Choroid plexus epithelial cell (primary cell): ENCODE measurements around the gene JSRP1.
A peak's percentile ranks its signal among the peaks of the same experiment; 100 is the strongest.

ENCODE experiments used
- DNase-seq: peaks from one replicate; pipeline ENCODE4 v3.0.0-alpha.2; 2010; ENCODE audit warnings: low read depth
- H3K4me3 ChIP-seq: 2 replicates; pipeline ENCODE4 v1.5.1; 2011; ENCODE audit warnings: low read depth, mild to moderate bottlenecking, control low read depth, low read length, moderate library complexity
- TF ChIP-seq, protein P1 (sequence below): conservative IDR thresholded peaks from 2 replicates; pipeline ENCODE4 v1.5.1; 2011; ENCODE audit warnings: low read depth, mild to moderate bottlenecking, control low read depth, inconsistent platforms, low read length, moderate library complexity

JSRP1 gene

DNA sequence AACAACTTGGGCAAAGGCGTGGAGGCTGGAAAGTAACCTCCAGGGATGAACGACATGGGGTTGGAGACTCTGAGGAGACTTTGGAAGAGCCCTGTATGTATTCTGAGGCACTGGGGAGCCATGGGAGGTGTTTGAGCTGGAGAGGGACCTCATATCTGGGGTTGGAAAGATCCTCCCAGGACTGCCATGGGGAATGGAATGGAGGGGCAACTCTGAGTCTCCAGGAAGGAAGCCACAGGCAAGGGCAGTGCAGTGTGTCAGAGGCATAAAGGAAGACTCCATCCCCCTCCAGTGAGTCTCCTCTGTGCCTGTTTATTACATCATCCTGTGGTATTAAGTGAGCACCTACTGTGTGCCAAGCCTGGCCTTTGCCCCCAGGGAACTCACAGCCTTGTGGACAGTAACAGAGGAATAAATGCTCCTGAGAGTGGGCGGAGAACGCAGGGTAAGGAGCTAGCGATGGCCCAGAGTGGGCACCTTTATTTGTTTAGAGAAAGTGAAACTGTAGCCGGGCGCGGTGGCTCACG, 18.0 kb upstream of the JSRP1 start:
- H3K4me3 ChIP-seq: no peak overlapping the region
- TF ChIP-seq, protein P1, sequence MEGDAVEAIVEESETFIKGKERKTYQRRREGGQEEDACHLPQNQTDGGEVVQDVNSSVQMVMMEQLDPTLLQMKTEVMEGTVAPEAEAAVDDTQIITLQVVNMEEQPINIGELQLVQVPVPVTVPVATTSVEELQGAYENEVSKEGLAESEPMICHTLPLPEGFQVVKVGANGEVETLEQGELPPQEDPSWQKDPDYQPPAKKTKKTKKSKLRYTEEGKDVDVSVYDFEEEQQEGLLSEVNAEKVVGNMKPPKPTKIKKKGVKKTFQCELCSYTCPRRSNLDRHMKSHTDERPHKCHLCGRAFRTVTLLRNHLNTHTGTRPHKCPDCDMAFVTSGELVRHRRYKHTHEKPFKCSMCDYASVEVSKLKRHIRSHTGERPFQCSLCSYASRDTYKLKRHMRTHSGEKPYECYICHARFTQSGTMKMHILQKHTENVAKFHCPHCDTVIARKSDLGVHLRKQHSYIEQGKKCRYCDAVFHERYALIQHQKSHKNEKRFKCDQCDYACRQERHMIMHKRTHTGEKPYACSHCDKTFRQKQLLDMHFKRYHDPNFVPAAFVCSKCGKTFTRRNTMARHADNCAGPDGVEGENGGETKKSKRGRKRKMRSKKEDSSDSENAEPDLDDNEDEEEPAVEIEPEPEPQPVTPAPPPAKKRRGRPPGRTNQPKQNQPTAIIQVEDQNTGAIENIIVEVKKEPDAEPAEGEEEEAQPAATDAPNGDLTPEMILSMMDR: no peak
- no peak for DNase-seq

DNA sequence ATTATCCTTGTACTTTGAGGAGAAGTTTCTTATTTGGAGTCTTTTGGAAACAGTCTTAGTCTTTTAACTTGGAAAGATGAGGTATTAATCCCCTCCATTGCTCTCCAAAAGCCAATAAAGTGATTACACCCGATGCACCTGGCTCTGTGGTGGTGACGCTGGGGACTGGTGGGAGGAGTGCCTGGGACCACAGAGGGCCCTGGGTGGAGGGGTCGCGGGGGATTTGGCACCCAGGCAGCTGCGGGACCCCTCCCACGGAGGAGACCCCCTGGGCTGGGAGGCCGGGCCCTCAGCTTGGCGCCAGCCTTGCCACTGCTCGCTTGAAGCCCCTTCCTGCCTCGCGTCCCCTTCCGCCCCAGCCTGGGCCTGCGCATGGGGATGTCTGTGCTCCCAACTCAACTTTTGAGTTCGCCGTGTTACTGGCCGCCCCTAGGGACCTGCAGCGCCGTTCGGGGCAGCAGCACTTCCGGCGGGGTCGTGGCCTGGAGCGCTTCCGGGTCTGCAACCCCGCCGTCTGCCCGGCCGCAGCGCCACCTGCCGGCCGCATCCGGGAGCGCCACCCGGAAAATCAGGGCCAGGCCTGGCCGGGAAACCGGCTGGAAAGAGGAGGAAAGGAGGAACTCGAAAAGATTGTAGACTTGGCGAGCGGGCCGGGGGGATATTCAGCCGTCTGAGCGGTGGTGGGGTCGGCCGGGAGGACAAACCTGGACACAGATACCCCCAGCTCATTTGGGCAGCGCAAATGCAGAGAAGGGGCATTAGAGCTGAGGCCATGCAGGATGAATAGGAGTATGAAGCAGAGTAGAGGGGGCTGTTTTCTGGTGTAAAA, 17.4 kb upstream of the JSRP1 start:
- peak overlapping the region; percentile 43 for H3K4me3 ChIP-seq
- TF ChIP-seq, protein P1: peak; percentile 64
- DNase-seq: peak; percentile 65

DNA sequence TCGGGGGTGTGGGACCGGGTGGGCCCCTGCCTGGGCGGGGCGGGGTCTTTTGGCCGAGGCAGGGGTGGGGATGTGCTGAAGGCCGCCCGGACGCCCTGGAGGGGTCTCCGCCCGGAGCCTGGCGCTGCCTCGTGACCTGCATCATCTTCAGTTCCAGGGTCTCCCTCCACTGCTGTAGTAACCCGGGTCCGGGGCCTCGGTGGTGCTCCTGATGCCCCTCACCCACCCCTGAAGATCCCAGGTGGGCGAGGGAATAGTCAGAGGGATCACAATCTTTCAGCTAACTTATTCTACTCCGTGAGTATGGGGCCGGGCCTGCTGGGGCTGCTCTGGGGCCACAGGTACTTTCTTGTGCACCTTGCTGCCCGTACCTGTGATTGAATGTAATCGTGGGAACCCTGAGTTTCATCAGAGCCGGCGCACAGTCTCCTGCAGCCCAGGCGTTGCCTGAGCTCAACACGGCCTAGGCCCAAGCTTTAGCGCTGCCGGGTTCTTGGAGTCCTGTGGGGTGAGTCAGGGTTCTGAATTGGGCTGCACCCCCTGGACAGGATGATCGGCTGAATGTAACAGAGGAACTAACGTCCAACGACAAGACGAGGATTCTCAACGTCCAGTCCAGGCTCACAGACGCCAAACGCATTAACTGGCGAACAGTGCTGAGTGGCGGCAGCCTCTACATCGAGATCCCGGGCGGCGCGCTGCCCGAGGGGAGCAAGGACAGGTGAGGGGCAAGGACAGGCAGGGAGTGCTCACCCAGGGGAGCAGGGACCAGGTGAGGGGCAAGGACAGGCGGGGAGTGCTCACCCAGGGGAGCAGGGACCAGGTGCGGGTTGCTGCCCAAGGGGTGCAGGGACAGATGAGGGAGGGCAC, 15.3 kb upstream of the JSRP1 start:
- DNase-seq: peak; percentile 58
- H3K4me3 ChIP-seq: peak overlapping the region; percentile 98
- TF ChIP-seq, protein P1: no peak

DNA sequence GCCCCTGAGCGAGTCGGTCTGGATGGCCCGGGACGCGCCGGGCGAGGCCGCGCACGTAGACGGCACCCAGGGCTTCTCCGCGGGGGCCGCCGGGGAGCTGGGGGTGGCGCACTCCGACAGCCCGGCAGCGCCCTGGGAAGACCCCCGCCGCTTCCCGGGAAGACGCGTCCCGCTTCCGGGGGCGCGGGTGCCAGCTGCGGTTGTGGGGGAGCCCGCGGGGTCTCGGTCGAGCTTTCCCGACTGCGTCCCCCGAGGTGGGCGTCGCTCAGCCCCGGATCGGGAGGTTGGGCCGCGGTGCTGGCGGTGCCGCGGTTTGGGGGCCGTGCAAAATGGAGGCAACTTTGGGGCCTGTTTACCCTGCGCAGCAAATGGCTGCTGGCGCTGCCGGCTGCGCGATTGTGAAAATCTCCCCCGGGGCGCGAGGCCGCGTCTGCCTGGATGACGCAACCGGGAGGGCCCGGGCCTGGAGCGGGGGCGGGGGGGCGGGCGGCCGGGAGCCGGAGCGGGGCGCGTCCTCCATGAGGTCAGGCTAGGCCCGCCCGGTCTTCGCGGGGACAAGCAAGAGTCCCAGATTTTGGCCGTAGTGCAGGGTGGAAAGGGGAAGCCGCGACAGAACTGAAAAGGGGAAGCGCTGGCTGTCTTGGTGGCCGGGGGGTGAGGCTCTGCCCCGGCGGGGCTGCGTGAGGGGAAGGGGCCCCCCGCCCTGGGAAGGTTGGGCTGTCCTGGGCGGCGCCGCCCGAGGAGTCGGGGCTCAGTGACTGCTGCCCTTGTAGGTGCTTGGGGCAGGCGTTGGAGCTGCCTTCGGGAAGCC, 14.4 kb upstream of the JSRP1 start:
- DNase-seq: peak; percentile 91
- TF ChIP-seq, protein P1: no peak
- H3K4me3 ChIP-seq: peak overlapping the region; percentile 98

DNA sequence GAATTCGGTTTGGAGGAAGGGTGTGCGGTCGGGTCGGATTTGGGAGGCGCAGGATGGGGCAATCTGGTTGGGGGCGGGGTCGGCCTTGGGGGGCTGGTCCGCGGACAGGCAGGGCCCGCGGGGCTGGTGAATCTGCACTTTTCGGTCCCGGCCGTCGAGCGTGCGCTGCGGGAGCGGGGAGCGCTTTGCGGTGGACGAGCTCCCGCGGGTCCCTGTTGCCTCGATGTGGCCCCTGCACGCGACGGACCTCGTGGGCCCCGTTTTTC, 13.9 kb upstream of the JSRP1 start:
- TF ChIP-seq, protein P1: no peak
- peak overlapping the region; percentile 98 for H3K4me3 ChIP-seq
- no peak for DNase-seq

DNA sequence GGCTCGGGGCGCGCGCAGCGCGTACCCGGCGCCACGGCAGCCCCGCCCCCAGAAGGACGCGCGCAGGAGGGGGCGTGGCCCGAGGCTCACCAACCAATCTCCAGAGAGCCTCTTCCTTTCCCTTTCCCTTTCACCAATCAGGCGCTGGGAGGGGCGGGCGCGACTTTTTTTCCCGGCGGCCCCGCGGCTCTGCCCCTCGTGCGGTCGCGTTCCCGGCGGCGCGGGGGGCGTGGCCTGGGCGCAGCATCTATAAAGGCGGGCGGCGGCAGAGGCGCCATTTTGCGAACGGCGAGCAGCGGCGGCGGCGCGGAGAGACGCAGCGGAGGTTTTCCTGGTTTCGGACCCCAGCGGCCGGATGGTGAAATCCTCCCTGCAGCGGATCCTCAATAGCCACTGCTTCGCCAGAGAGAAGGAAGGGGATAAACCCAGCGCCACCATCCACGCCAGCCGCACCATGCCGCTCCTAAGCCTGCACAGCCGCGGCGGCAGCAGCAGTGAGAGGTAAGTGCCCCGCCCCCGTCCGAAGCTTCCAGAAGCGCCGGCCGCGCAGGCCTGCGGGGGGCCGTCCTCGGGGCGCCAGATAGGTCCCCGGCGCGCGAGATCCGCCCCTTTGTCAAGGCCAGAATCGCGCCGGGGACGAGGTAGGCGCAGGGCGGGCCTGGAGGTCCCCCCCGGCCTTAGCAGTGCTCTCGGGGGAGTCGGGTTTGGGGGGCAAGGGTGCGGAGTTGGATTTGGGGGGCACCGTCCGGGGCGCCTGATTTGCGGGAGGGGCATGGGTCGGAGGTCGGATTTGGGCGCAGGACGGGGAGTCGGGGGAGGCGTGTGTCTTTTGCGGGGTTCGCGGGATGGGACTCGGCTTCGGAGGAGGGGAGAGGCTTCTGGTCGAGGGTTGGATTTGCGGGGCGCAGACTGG, 13.3 kb upstream of the JSRP1 start:
- H3K4me3 ChIP-seq: peak overlapping the region; percentile 98
- DNase-seq: peak; percentile 97
- TF ChIP-seq, protein P1: no peak
